22Rv1 (cell line): Measurements from ENCODE around the gene UMPS.

Experiments
- ZFX ChIP-seq: fragments of 450-650 bp; IDR thresholded peaks from 2 replicates; pipeline ENCODE4 v1.6.1; 2017; ENCODE audit warnings: antibody characterized with exemption, borderline replicate concordance
- TF ChIP-seq, protein P1 (sequence below): fragments of 450-650 bp; IDR thresholded peaks from 2 replicates; pipeline ENCODE4 v1.5.1; 2017; ENCODE audit warnings: mild to moderate bottlenecking

- TF ChIP-seq, protein P1, sequence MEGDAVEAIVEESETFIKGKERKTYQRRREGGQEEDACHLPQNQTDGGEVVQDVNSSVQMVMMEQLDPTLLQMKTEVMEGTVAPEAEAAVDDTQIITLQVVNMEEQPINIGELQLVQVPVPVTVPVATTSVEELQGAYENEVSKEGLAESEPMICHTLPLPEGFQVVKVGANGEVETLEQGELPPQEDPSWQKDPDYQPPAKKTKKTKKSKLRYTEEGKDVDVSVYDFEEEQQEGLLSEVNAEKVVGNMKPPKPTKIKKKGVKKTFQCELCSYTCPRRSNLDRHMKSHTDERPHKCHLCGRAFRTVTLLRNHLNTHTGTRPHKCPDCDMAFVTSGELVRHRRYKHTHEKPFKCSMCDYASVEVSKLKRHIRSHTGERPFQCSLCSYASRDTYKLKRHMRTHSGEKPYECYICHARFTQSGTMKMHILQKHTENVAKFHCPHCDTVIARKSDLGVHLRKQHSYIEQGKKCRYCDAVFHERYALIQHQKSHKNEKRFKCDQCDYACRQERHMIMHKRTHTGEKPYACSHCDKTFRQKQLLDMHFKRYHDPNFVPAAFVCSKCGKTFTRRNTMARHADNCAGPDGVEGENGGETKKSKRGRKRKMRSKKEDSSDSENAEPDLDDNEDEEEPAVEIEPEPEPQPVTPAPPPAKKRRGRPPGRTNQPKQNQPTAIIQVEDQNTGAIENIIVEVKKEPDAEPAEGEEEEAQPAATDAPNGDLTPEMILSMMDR: no peak
- TF ChIP-seq ZFX: no peak
These were observed 57.4 kb downstream of the UMPS start for GRCh38 chr3:124787476-124788195.
